HG02938 (cell line): ENCODE measurements around the gene GPR27.

Experiments
- ATAC-seq: cut with Tn5 transposase; IDR thresholded peaks from one replicate; pipeline ENCODE4 v1.9.1; 2021; ENCODE audit warnings: mild to moderate bottlenecking, moderate library complexity; ENCODE audit not compliant: unreplicated experiment

GPR27 gene

GRCh38 chr3:71728632-71729342, 24.9 kb upstream of the GPR27 start:
- no peak for ATAC-seq

DNA sequence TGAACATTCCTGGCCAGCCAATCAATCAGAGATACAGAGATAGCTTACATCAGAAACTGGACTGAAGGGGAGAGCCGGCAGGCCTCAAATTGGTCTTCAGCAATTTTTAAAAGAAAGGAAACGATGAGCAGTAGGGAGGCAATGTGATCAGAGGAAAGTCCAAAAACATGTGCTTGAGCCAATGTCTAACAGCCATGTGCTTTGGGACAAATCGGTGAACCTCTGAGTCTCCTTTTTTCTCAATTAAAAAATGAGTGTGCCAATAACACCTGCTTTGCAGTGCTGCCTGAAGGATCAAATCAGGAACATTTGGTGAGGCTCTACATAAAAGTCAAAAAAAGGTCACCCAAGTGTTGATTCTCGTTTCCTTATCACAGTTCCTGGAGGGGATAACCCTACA, 21.0 kb upstream of the GPR27 start:
- no peak for ATAC-seq

- no peak for ATAC-seq
Observed at GRCh38 chr3:71733319-71733718, 20.3 kb upstream of the GPR27 start.

GRCh38 chr3:71734881-71735280, 18.8 kb upstream of the GPR27 start:
- ATAC-seq: no peak

DNA sequence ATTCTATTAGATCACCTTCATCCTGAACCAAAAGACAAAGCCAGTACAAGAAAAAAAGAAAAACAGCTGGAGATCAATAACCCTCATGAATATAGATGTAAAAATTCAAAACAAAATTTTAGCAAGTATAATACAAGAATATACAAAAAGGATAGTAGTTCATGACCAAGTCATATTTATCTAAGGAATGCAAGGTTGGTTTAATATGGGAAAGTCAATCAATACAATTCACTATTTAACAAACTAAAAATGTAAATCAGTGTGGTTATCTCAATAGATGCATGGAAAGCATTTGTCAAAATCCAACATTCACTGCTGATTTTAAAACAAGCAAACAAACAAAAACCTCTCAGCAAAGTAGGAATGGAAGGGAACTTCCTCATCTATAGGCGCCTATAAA, 11.0 kb upstream of the GPR27 start:
- no peak for ATAC-seq

- ATAC-seq: no peak
Observed at GRCh38 chr3:71744738-71745137, 8.9 kb upstream of the GPR27 start.

- ATAC-seq: no peak
Observed at GRCh38 chr3:71751602-71752001, 2.1 kb upstream of the GPR27 start.

- no peak for ATAC-seq
Observed at GRCh38 chr3:71752831-71753700, 589 bp upstream of the GPR27 start.

DNA sequence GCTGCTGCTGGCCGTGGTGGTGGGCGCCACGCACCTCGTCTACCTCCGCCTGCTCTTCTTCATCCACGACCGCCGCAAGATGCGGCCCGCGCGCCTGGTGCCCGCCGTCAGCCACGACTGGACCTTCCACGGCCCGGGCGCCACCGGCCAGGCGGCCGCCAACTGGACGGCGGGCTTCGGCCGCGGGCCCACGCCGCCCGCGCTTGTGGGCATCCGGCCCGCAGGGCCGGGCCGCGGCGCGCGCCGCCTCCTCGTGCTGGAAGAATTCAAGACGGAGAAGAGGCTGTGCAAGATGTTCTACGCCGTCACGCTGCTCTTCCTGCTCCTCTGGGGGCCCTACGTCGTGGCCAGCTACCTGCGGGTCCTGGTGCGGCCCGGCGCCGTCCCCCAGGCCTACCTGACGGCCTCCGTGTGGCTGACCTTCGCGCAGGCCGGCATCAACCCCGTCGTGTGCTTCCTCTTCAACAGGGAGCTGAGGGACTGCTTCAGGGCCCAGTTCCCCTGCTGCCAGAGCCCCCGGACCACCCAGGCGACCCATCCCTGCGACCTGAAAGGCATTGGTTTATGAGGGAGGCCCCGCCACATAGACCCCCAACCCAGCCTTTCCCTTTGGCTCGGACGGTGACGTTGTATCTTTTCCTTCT, 1.1 kb downstream of the GPR27 start:
- no peak for ATAC-seq

DNA sequence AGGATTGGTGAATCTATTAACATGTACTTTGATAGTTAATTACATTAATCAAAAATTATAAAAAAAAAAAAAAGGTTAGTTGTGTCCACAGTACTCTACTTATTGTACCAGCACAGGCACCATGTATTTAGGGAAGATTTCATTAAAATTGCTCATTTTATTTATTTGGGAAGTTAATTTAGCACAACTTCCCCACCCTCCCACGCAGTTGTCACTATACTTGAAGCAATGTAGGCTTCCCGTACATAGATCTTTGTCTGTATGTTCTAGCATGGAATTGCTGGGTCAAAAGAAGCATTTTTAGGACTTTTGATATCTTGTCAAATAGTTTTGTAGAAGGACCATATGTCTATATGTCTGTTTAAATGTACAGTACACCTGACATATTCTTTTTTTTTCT, 4.4 kb downstream of the GPR27 start:
- no peak for ATAC-seq

GRCh38 chr3:71759401-71759800, 5.7 kb downstream of the GPR27 start:
- no peak for ATAC-seq

DNA sequence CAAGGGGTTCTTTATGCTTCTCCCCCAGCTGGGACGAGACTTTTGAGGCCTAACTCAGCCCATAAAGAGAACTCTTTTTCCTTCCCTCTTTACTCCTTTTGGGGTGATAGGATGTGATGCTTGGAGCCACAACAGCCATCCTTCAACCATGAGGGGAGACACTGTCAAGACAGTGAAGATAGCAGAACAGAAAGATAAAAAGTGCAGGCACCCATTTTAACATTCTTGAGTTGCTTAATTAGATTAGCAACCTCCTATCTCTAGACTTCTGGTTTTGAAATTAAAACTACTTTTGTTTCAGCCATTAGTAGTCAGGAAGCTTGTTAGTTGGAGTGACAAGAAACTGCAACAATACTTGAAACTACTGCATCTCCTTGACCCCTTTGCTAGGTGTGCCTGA, 6.5 kb downstream of the GPR27 start:
- ATAC-seq: no peak

DNA sequence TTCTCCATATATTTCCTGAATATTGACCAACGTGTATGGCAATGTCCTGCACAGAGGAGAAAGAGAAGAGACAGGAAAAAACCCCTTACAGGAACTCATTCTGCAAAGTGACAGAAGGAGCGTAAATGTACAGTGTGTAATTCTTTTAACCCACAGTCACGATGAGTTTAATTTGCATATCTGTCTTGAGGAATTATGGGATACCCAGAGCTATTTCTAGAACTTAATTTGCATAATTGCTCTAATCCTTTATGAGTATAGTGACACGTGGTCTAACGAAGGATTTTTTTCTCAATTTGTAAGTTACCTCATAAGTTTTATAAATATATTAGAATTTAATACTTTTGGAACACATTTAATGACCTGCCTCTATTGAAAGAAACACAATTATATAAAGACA, 9.8 kb downstream of the GPR27 start:
- no peak for ATAC-seq

GRCh38 chr3:71771126-71771525, 17.5 kb downstream of the GPR27 start:
- no peak for ATAC-seq

DNA sequence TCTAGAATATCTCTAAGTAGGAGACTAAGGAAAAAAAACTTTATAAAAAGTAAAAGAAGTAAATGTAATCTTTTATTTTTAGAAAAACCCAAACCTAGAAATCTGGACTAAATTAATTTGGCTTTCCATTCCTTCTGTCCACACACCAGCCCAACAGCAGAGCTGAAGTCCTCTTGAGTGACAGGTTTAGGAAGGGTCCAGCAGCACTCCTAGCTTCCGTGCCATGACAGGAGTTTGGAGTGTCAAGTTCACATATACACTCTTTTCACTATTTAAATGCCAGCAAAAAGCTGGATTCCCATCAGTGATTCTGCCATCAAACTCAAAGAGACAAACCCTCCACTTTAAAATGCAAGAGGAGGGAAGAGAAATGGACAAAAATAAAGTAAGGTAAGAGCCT, 18.2 kb downstream of the GPR27 start:
- no peak for ATAC-seq

GRCh38 chr3:71776538-71776937, 22.9 kb downstream of the GPR27 start:
- ATAC-seq: no peak

GRCh38 chr3:71778353-71778752, 24.7 kb downstream of the GPR27 start:
- no peak for ATAC-seq

- ATAC-seq: no peak
Observed at GRCh38 chr3:71779674-71780377, 26.2 kb downstream of the GPR27 start.

- no peak for ATAC-seq
Observed at GRCh38 chr3:71780430-71780829, 26.8 kb downstream of the GPR27 start.

GRCh38 chr3:71783152-71783551, 29.5 kb downstream of the GPR27 start:
- ATAC-seq: no peak

DNA sequence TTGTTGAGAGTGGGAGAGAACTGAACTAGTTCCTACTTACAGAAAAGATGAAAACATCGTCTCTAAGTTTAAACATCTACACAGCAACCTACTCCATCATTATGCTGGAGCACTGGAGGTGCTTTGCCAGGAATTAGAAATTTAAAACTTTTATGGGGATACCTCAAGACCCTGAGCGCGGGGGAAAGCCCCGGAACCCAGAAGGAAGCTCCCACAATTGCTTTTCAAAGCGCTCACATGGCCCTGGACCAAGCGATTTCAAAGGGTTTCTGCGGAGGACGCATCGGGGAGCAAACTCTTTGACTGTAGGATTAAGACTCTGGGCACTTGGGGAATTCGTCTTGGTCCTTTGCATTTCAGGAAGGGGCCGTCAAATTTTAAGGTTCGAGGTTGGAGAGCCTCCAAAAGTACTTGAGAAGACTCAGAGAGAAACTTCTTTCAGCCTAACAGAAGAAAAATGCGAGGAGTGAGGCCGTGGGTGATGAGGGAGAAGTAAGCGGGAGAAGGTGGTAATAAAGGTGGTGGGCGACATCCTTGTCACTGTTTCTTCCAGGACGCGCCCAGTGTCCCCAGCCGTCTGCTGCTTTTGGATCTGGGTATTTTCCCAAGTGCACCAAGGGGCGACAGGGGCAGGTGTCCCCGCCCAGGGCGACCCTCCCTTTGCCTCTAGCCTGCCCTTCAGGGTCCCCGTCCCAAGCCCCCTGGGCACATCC, 30.7 kb downstream of the GPR27 start:
- ATAC-seq: no peak
